Caki2 (cell line): Measurements from ENCODE around the gene DNAH5. TPM values are rescaled to one million over a fixed set of nuclear protein-coding genes. Genes with fewer than 3 reads are reported as not detected.

Source experiments
- DNase-seq: peaks from one replicate; pipeline ENCODE4 v3.0.0-alpha.2; 2015; ENCODE audit warnings: low read depth
- in situ Hi-C: cut with HindIII; loops from 2 replicates; pipeline ENCODE4 v1.10.0; 2016; ENCODE audit warnings: low sequenced_read_pairs, low pct_unique_long_range_greater_than_20kb, mixed read lengths
- total RNA-seq: library from RNA; depleted of rRNA; stranded (reverse); fragments of >200 nt; shearing (Covaris generic); gene quantifications from 2 replicates; pipeline ENCODE4 v1.2.3, GENCODE V29; 2014; ENCODE audit warnings: low replicate concordance

Gene DNAH5
- total RNA-seq, 1 experiment from 2014 or later: 4.6 TPM

DNA sequence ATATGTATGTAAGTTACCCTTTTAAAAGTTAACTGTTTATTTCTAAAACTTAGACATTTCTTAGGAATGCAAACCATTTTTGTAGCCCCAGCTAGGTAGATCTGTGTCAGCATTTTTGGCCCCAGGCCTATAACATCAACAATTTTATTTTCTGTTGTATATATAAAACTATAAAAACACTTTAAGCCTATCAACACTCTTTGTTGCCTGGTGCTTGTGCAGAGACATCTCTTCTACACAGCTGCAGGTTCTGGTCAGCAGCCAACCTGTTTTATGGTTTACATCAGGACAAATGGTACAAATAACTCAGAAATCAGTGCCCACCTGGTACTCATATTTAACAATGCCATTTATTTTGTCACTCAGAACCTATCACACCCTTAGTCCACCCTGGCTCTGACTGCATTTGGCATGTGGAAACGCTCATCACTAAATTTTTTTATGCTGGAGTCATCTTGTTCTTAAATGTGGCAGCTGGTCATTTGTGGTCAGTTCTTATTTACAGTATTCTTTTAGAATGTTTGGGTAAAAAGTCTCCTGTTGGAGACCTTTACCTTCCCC, 173.4 kb downstream of the DNAH5 start:
- in situ Hi-C loops: no loop called here

GRCh38 chr5:13766236-13766635, 178.3 kb downstream of the DNAH5 start:
- no peak for DNase-seq
- in situ Hi-C loops: no loop called here

More for the DNA sequence above, 173.4 kb downstream of the DNAH5 start:
- no peak for DNase-seq

GRCh38 chr5:13763719-13764118, 180.8 kb downstream of the DNAH5 start:
- in situ Hi-C loops: no loop called here
- no peak for DNase-seq

DNA sequence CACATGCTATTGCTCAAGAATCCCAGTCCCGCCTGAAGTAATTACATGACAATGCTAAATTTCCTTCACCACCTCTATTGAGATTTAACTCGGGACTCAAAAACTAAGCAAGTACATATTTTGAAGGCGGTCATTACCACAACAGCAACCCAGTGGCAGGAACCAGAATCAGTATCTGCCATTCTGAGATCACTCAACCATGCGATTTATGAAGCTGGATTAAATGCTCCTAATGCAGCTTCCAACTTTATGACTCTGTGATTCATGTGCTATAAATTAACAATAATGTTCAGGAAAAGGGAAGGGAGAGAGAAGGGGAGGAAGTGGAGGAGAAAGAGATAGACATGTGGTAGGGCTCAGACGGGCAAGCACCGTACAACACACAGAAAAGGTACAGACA, 194.7 kb downstream of the DNAH5 start:
- in situ Hi-C loops: no loop called here

DNA sequence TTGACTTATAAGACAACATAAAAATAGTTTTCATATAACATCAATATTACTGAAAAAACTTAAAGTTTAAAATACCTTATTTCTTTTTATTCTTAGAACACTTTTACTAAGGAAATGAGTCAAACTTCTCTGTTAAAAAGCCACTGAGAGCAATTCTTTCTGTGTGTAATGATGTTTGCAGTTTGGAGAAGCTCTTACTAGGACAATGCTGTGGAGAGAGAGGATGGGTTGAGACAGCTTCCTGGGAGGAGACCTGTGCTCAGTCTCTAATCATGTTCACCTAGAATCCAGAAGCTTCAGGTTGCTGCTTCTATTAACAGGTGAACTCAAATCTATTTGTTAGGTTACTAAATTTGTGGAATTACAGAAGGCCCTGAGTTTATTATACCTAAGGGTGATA, 198.5 kb downstream of the DNAH5 start:
- no peak for DNase-seq
- in situ Hi-C loops: no loop called here

More for the DNA sequence above, 194.7 kb downstream of the DNAH5 start:
- no peak for DNase-seq

- in situ Hi-C loops: no loop called here
- peak; percentile 50 for DNase-seq
These were observed 199.0 kb downstream of the DNAH5 start for GRCh38 chr5:13745508-13745907.

DNA sequence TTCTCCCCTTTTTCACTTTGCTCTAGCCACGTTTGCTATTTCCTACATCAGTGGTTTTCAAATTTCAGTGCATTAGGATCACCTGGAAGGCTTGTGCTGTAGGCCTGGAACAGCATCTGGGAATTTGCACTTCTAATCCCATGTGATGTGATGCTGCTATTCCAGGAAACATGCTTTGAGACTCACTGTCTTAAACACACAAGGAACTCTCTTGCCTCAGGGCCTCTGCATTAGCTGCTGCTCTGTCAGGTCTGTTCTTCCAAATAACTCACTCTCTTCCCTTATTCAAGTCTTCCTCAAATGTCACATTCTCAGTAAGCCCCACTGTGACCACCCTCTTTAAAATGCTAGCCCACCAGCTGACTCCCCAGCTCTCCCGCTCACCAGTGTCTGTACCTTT, 204.0 kb downstream of the DNAH5 start:
- no peak for DNase-seq
- in situ Hi-C loops: no loop called here

DNA sequence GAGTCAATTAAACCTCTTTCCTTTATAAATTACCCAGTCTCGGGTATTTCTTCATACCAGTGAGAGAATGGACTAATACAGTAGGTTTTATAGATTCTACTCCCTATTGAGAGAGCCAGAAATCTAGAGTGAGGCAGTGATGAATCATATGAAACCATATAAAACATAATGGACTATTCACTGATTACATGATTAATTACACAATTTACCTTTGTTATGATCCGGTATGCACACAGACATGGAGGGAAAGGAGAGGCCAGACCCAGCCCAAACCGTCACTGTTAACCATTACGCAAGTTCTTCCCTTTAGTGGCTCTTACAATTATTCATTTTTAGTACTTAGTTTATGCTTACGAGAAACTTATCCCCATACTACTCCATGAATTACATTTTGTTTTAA, 205.0 kb downstream of the DNAH5 start:
- no peak for DNase-seq

GRCh38 chr5:13735691-13736090, 208.8 kb downstream of the DNAH5 start:
- DNase-seq: peak; percentile 78
- in situ Hi-C loops: no loop called here

More for the DNA sequence above, 205.0 kb downstream of the DNAH5 start:
- in situ Hi-C loops: no loop called here

- in situ Hi-C loops: no loop called here
- no peak for DNase-seq
These were observed 213.3 kb downstream of the DNAH5 start for GRCh38 chr5:13731121-13731628.

- DNase-seq: no peak
- in situ Hi-C loops: no loop called here
These were observed 235.6 kb downstream of the DNAH5 start for GRCh38 chr5:13708906-13709305.

DNA sequence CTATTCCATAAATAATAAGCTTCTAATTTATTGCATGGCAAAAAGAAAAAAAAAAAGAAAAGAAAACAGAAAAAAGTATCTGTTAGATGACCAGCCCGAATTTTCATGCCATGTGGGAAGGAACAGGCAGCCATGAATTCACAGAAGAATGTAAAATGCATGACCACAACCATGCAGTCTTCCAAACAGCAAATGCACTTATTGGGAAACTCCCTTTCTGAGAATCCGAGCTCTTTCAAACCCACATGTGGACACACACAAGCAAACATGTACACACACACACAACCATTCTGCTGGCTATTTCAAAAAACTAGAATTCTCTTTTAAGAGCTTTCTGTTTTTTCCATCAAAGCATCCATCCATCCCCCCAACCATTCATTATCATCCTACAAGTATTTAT, 236.1 kb downstream of the DNAH5 start:
- in situ Hi-C loops: no loop called here
- DNase-seq: no peak

- in situ Hi-C loops: no loop called here
- DNase-seq: no peak
These were observed 240.1 kb downstream of the DNAH5 start for GRCh38 chr5:13704396-13704795.

DNA sequence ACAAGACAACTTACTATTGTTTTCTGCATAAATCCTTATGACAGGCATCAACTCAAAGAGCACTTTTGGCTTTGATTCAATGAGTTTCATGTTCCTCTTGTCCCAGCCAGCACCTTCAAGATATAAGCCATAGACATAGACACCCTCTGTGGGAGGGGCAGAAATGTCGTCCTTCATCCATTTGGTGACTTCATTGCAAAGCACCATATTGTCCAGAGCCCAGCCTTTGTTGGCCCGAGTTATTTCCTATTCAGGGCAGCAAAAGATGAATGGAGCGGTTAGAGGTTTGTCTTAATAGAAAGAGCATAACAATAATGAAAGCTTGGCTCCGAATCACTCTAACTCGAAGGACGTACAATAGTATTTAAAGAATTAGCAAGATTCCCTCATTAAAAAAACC, 243.9 kb downstream of the DNAH5 start:
- no peak for DNase-seq
- in situ Hi-C loops: no loop called here

DNA sequence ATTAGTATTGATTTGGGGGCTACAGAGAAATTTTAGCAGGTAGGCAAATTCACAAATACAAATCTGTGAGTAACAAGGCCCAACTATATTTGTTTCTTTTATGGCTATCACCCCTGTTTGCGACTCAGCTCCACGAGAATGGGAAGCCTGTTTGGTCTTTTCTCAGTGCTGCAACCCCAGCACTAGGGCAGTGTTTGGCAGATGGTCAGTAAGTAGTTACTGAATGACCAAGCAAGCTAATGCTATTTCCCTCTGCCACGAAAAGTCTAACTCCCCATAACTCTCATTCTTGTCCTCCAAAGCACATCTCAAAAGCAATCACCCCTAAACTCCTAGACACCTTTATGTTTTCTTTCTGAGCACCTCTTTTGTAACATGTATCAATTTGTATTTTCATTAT, 245.6 kb downstream of the DNAH5 start:
- no peak for DNase-seq
- in situ Hi-C loops: no loop called here

DNA sequence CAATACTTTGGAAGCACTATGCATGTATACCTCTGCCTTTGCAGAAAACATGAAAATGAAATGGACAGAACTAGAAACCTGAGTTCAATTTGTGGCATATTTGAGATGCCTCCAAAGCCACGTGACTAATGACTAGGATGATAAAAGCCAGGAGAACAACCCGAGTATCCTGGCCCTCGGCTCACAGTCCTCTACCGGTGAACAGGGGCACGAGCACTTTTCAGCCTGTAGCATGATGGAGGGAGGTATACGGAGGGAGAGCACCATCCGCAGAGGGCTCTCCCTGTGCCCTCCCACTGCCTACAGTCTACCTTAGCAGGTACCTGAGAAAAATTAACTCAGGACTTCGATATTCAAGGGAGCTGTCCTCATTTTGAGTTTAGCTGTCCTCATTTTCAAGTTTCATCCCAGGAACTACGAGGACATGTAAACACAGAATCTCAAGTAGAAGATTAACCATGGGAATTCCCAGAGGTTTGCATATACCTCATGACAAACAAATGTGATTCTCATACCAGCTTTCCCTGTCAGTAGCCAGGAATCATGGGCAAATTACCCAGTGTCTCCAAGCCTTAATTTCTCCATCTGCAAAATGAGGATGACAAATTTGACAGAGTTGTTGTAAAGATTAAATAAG, 249.3 kb downstream of the DNAH5 start:
- peak; percentile 80 for DNase-seq
- in situ Hi-C loops: no loop called here

DNA sequence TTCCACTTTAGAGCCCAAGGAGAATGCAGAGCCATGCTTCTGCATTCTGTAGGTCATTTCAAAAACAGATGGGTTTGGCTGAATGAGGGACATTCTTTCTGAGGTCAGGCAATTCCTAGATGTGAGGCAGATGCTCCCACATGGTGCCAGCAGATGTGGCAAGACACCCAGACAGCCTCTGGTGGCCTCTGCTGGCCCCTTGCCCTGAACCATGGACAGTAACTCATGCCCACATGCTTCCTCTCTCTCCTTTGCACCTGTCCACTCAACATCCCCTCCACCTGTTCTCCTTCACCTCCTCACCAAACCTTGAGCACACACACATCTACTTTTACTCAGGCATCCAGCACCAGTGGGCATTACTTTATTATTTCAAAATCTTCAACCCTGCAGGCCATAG, 252.3 kb downstream of the DNAH5 start:
- DNase-seq: no peak
- in situ Hi-C loops: no loop called here

DNA sequence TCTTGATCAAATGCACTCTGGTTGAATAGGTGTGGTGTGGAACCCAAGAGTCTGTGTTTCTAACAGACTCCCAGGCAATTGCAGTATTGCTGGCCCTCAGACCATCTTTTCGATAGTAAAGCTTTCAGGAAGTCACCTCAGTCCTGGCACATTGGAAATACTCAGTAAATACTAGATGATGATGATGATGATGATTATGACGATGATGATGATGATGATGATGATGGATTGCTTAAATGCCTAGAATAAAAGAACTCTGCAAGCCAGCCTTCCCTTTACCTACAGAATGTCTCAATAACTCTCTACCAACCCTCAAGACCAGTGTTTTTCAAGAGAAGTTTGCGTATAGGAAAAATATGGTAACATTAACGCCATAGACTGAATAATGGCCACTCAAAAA, 268.0 kb downstream of the DNAH5 start:
- DNase-seq: no peak
- in situ Hi-C loops: no loop called here

GRCh38 chr5:13674391-13674790, 270.1 kb downstream of the DNAH5 start:
- in situ Hi-C loops: no loop called here
- no peak for DNase-seq

DNA sequence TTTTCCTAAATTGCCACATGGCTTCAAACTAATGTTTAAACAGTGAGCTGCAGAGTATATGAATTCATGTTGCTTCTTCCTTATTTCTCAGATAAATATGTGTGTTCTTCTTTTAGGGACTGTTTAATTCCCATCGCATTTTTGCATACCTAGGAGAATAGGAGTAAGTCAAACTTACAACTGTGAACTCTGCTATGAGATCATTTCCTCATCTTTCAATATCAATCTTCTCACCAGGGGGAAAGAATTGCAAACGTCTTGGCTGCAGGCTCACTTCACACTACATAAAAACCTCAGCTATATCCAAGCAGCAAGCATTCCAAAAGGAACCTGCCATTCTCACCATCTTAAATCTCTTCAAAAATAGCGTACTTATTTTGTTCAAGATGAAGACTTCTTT, 271.0 kb downstream of the DNAH5 start:
- no peak for DNase-seq
- in situ Hi-C loops: no loop called here
